NCI-H526 treated with DMSO at 0.1 percent for 48 hours (cell line): ENCODE measurements around the gene SULF2.
"Not testable (repeated sequence)": the region's sequence is repeated elsewhere in the genome, so short reads cannot be mapped to it uniquely, and the experiment has no call there.

Source experiments
- DNase-seq: peaks from one replicate; lab custom pipeline; 2025; lab: John Stamatoyannopoulos, UW

SULF2 gene

GRCh38 chr20:47785311-47785853 is at the start of gene SULF2:
SULF2 (minus strand) TSS chr20:47785481; CDS start chr20:47757363, 28,118 bp downstream.
- DNase-seq, result no peak

GRCh38 chr20:47831675-47832074 is 46.4 kb upstream of the SULF2 start:
- not testable (repeated sequence) for DNase-seq

- DNase-seq, result not testable (repeated sequence)
These were observed 41.4 kb upstream of the SULF2 start for GRCh38 chr20:47826716-47827115.

- DNase-seq, result not testable (repeated sequence)
These were observed 40.7 kb upstream of the SULF2 start for GRCh38 chr20:47826006-47826405.

- no peak for DNase-seq
These were observed 39.9 kb upstream of the SULF2 start for GRCh38 chr20:47825011-47825762.

GRCh38 chr20:47823941-47824340 is 38.7 kb upstream of the SULF2 start:
- DNase-seq, result not testable (repeated sequence)

- no peak for DNase-seq
These were observed 36.3 kb upstream of the SULF2 start for GRCh38 chr20:47821481-47822100.

GRCh38 chr20:47818996-47819609 is 33.8 kb upstream of the SULF2 start:
- DNase-seq, result no peak

GRCh38 chr20:47818466-47818865 is 33.2 kb upstream of the SULF2 start:
- no peak for DNase-seq

- no peak for DNase-seq
These were observed 32.7 kb upstream of the SULF2 start for GRCh38 chr20:47818016-47818415.

GRCh38 chr20:47817573-47817972 is 32.3 kb upstream of the SULF2 start:
- DNase-seq, result no peak

- DNase-seq, result no peak
These were observed 31.5 kb upstream of the SULF2 start for GRCh38 chr20:47816487-47817451.

GRCh38 chr20:47815866-47816265 is 30.6 kb upstream of the SULF2 start:
- no peak for DNase-seq

- no peak for DNase-seq
These were observed 30.1 kb upstream of the SULF2 start for GRCh38 chr20:47815416-47815806.

GRCh38 chr20:47814632-47815415 is 29.5 kb upstream of the SULF2 start:
- no peak for DNase-seq

GRCh38 chr20:47810721-47811347 is 25.6 kb upstream of the SULF2 start:
- DNase-seq, result no peak

GRCh38 chr20:47810116-47810677 is 24.9 kb upstream of the SULF2 start:
- DNase-seq, result no peak

GRCh38 chr20:47809161-47809960 is 24.1 kb upstream of the SULF2 start:
- DNase-seq, result no peak

- no peak for DNase-seq
These were observed 20.7 kb upstream of the SULF2 start for GRCh38 chr20:47805951-47806350.
